ENCODE results near the gene VTCN1.
"Not testable (repeated sequence)": the region's sequence is repeated elsewhere in the genome, so short reads cannot be mapped to it uniquely, and the experiment has no call there.

VTCN1 gene

GRCh38 chr1:117136749-117137148 is 74.0 kb downstream of the VTCN1 start:
- DNase-seq (ENCODE audit: low read depth, low spot score), result no peak
- no peak overlapping the region for H3K4me3 ChIP-seq (ENCODE audit: low read length)

- DNase-seq (ENCODE audit: low read depth, low spot score), result no peak
- H3K4me3 ChIP-seq (ENCODE audit: low read length), result no peak overlapping the region
Measured at GRCh38 chr1:117135329-117135728, 75.4 kb downstream of the VTCN1 start.

GRCh38 chr1:117130526-117130925 is 80.2 kb downstream of the VTCN1 start:
- no peak for DNase-seq (ENCODE audit: low read depth, low spot score)
- H3K4me3 ChIP-seq (ENCODE audit: low read length), result no peak overlapping the region

- H3K4me3 ChIP-seq (ENCODE audit: low read length), result no peak overlapping the region
- DNase-seq (ENCODE audit: low read depth, low spot score), result peak; percentile 28
Measured at GRCh38 chr1:117128323-117129079, 82.2 kb downstream of the VTCN1 start.

- no peak overlapping the region for H3K4me3 ChIP-seq (ENCODE audit: low read length)
- DNase-seq (ENCODE audit: low read depth, low spot score), result no peak
Measured at GRCh38 chr1:117127795-117128194, 82.9 kb downstream of the VTCN1 start.

GRCh38 chr1:117124661-117125060 is 86.1 kb downstream of the VTCN1 start:
- DNase-seq (ENCODE audit: low read depth, low spot score), result no peak
- H3K4me3 ChIP-seq (ENCODE audit: low read length), result no peak overlapping the region

- no peak for DNase-seq (ENCODE audit: low read depth, low spot score)
- no peak overlapping the region for H3K4me3 ChIP-seq (ENCODE audit: low read length)
Measured at GRCh38 chr1:117123274-117123673, 87.5 kb downstream of the VTCN1 start.

GRCh38 chr1:117122330-117123025 is 88.2 kb downstream of the VTCN1 start:
- no peak for DNase-seq (ENCODE audit: low read depth, low spot score)
- peak overlapping the region; percentile 72; the same call in 1 of the 2 replicates for H3K4me3 ChIP-seq (ENCODE audit: low read length)

- peak; percentile 79 for DNase-seq (ENCODE audit: low read depth, low spot score)
- H3K4me3 ChIP-seq (ENCODE audit: low read length), result peak within 1 kb of the TSS; percentile 72
Measured at GRCh38 chr1:117121589-117122329, 89.0 kb downstream of the VTCN1 start, which contains the start of gene TRIM45. TSS of gene TRIM45 (minus strand) at chr1:117121749. CDS start at chr1:117121201, 548 bp downstream.

GRCh38 chr1:117120774-117121588 is 89.7 kb downstream of the VTCN1 start:
- H3K4me3 ChIP-seq (ENCODE audit: low read length), result peak overlapping the region; percentile 72
- DNase-seq (ENCODE audit: low read depth, low spot score), result peak; percentile 23

- not testable (repeated sequence) for DNase-seq (ENCODE audit: low read depth, low spot score); H3K4me3 ChIP-seq (ENCODE audit: low read length)
Measured at GRCh38 chr1:117119144-117119543, 91.6 kb downstream of the VTCN1 start.

GRCh38 chr1:117118137-117118536 is 92.6 kb downstream of the VTCN1 start:
- DNase-seq (ENCODE audit: low read depth, low spot score), result no peak
- no peak overlapping the region for H3K4me3 ChIP-seq (ENCODE audit: low read length)

GRCh38 chr1:117117697-117118096 is 93.0 kb downstream of the VTCN1 start:
- DNase-seq (ENCODE audit: low read depth, low spot score), result no peak
- H3K4me3 ChIP-seq (ENCODE audit: low read length), result no peak overlapping the region

- DNase-seq (ENCODE audit: low read depth, low spot score), result no peak
- H3K4me3 ChIP-seq (ENCODE audit: low read length), result no peak overlapping the region
Measured at GRCh38 chr1:117116784-117117130, 94.0 kb downstream of the VTCN1 start.

- no peak overlapping the region for H3K4me3 ChIP-seq (ENCODE audit: low read length)
- DNase-seq (ENCODE audit: low read depth, low spot score), result no peak
Measured at GRCh38 chr1:117116090-117116783, 94.5 kb downstream of the VTCN1 start.

- DNase-seq (ENCODE audit: low read depth, low spot score), result no peak
- H3K4me3 ChIP-seq (ENCODE audit: low read length), result no peak overlapping the region
Measured at GRCh38 chr1:117114877-117115276, 95.8 kb downstream of the VTCN1 start.

GRCh38 chr1:117113199-117113598 is 97.5 kb downstream of the VTCN1 start:
- H3K4me3 ChIP-seq (ENCODE audit: low read length), result no peak overlapping the region
- DNase-seq (ENCODE audit: low read depth, low spot score), result no peak

GRCh38 chr1:117112047-117112717 is 98.5 kb downstream of the VTCN1 start:
- no peak for DNase-seq (ENCODE audit: low read depth, low spot score)
- no peak overlapping the region for H3K4me3 ChIP-seq (ENCODE audit: low read length)
